Left hindlimb (tissue), 1 donor: ENCODE data around the gene OR2AT4.
"Not testable (repeated sequence)": the region's sequence is repeated elsewhere in the genome, so short reads cannot be mapped to it uniquely, and the experiment has no call there.

Source experiments
- DNase-seq: peaks from one replicate; pipeline ENCODE4 v3.0.0-alpha.2; 2018

The OR2AT4 gene

GRCh38 chr11:75096456-75097172 lies at the start of gene OR2AT4:
OR2AT4 (minus strand) TSS chr11:75096876.
- DNase-seq, result no peak

- DNase-seq, result no peak
Measured at GRCh38 chr11:75145972-75146519, 49.4 kb upstream of the OR2AT4 start.

- no peak for DNase-seq
Measured at GRCh38 chr11:75145196-75145971, 48.7 kb upstream of the OR2AT4 start.

- no peak for DNase-seq
Measured at GRCh38 chr11:75144716-75145014, 48.0 kb upstream of the OR2AT4 start.

GRCh38 chr11:75143420-75143731 lies 46.7 kb upstream of the OR2AT4 start:
- no peak for DNase-seq

GRCh38 chr11:75142714-75143419 lies 46.2 kb upstream of the OR2AT4 start:
- DNase-seq, result peak; percentile 75

- DNase-seq, result no peak
Measured at GRCh38 chr11:75141166-75141565, 44.5 kb upstream of the OR2AT4 start.

GRCh38 chr11:75140269-75141138 lies 43.8 kb upstream of the OR2AT4 start:
- no peak for DNase-seq

GRCh38 chr11:75135651-75136050 lies 39.0 kb upstream of the OR2AT4 start:
- no peak for DNase-seq

GRCh38 chr11:75135021-75135650 lies 38.5 kb upstream of the OR2AT4 start:
- no peak for DNase-seq

GRCh38 chr11:75133976-75134375 lies 37.3 kb upstream of the OR2AT4 start:
- DNase-seq, result no peak

- DNase-seq, result no peak
Measured at GRCh38 chr11:75132080-75132479, 35.4 kb upstream of the OR2AT4 start.

GRCh38 chr11:75126564-75126963 lies 29.9 kb upstream of the OR2AT4 start:
- DNase-seq, result no peak

- no peak for DNase-seq
Measured at GRCh38 chr11:75118577-75118976, 21.9 kb upstream of the OR2AT4 start.

- DNase-seq, result no peak
Measured at GRCh38 chr11:75114465-75114864, 17.8 kb upstream of the OR2AT4 start.

- DNase-seq, result no peak
Measured at GRCh38 chr11:75113030-75113429, 16.4 kb upstream of the OR2AT4 start.

- DNase-seq, result no peak
Measured at GRCh38 chr11:75112200-75112599, 15.5 kb upstream of the OR2AT4 start.

- no peak for DNase-seq
Measured at GRCh38 chr11:75107187-75107586, 10.5 kb upstream of the OR2AT4 start.

- not testable (repeated sequence) for DNase-seq
Measured at GRCh38 chr11:75105967-75106681, 9.4 kb upstream of the OR2AT4 start.

GRCh38 chr11:75105462-75105925 lies 8.8 kb upstream of the OR2AT4 start:
- DNase-seq, result no peak

GRCh38 chr11:75103380-75104026 lies 6.8 kb upstream of the OR2AT4 start:
- DNase-seq, result no peak
